Measurements from ENCODE around the gene SMYD3. TPM values are rescaled to one million over a fixed set of nuclear protein-coding genes. Genes with fewer than 3 reads are reported as not detected.

SMYD3 gene
- total RNA-seq, 1 donor from 2014 or later: 8.2 TPM

- ATAC-seq (no peak), DNase-seq (no peak)
- intact Hi-C loops (cut with micrococcal nuclease): no loop called here
These were observed 239.2 kb downstream of the SMYD3 start for GRCh38 chr1:246267896-246268295.

GRCh38 chr1:246267426-246267825, 239.7 kb downstream of the SMYD3 start:
- intact Hi-C loops (cut with micrococcal nuclease): no loop called here
- DNase-seq (no peak), ATAC-seq (no peak)

- intact Hi-C loops (cut with micrococcal nuclease): no loop called here
- ATAC-seq: no peak
- DNase-seq: no peak
These were observed 241.6 kb downstream of the SMYD3 start for GRCh38 chr1:246265481-246265880.

GRCh38 chr1:246262281-246262680, 244.8 kb downstream of the SMYD3 start:
- no peak for ATAC-seq
- intact Hi-C loops (cut with micrococcal nuclease): no loop called here
- DNase-seq: no peak

- intact Hi-C loops (cut with micrococcal nuclease): no loop called here
- ATAC-seq: no peak
These were observed 245.4 kb downstream of the SMYD3 start for GRCh38 chr1:246261639-246262038.

GRCh38 chr1:246258250-246258649, 248.8 kb downstream of the SMYD3 start:
- ATAC-seq (no peak), DNase-seq (no peak)
- intact Hi-C loops (cut with micrococcal nuclease): no loop called here

More at GRCh38 chr1:246261639-246262038, 245.4 kb downstream of the SMYD3 start:
- no peak for DNase-seq

- ATAC-seq (no peak), DNase-seq (no peak)
- intact Hi-C loops (cut with micrococcal nuclease): no loop called here
These were observed 251.3 kb downstream of the SMYD3 start for GRCh38 chr1:246255773-246256172.

GRCh38 chr1:246254854-246255253, 252.2 kb downstream of the SMYD3 start:
- intact Hi-C loops (cut with micrococcal nuclease): no loop called here
- ATAC-seq (no peak), DNase-seq (no peak)

- intact Hi-C loops (cut with micrococcal nuclease): no loop called here
- ATAC-seq: no peak
These were observed 260.6 kb downstream of the SMYD3 start for GRCh38 chr1:246246430-246246829.

GRCh38 chr1:246245541-246245940, 261.5 kb downstream of the SMYD3 start:
- intact Hi-C loops (cut with micrococcal nuclease): no loop called here
- DNase-seq (no peak), ATAC-seq (no peak)

More at GRCh38 chr1:246246430-246246829, 260.6 kb downstream of the SMYD3 start:
- DNase-seq: no peak

GRCh38 chr1:246232126-246232525, 275.0 kb downstream of the SMYD3 start:
- ATAC-seq (no peak), DNase-seq (no peak)
- intact Hi-C loops (cut with micrococcal nuclease): no loop called here

- intact Hi-C loops (cut with micrococcal nuclease): no loop called here
- ATAC-seq (no peak), DNase-seq (no peak)
These were observed 281.0 kb downstream of the SMYD3 start for GRCh38 chr1:246226041-246226440.

GRCh38 chr1:246221485-246222255, 285.4 kb downstream of the SMYD3 start:
- DNase-seq (no peak), ATAC-seq (no peak)
- intact Hi-C loops (cut with micrococcal nuclease): no loop called here

- ATAC-seq (no peak), DNase-seq (no peak)
- intact Hi-C loops (cut with micrococcal nuclease): no loop called here
These were observed 286.5 kb downstream of the SMYD3 start for GRCh38 chr1:246220495-246221065.

GRCh38 chr1:246219508-246220030, 287.5 kb downstream of the SMYD3 start:
- DNase-seq: no peak
- intact Hi-C loops (cut with micrococcal nuclease): no loop called here
- ATAC-seq: no peak

- intact Hi-C loops (cut with micrococcal nuclease): no loop called here
- DNase-seq (no peak), ATAC-seq (no peak)
These were observed 288.4 kb downstream of the SMYD3 start for GRCh38 chr1:246218686-246219085.

- no peak for ATAC-seq
- no peak for DNase-seq
- intact Hi-C loops (cut with micrococcal nuclease): no loop called here
These were observed 290.2 kb downstream of the SMYD3 start for GRCh38 chr1:246216906-246217305.

GRCh38 chr1:246215510-246215903, 291.6 kb downstream of the SMYD3 start:
- peak; percentile 11 for ATAC-seq
- intact Hi-C loops (cut with micrococcal nuclease): no loop called here
- DNase-seq: no peak

- ATAC-seq (peak; percentile 52), DNase-seq (no peak)
- intact Hi-C loops (cut with micrococcal nuclease): no loop called here
These were observed 292.2 kb downstream of the SMYD3 start for GRCh38 chr1:246214708-246215509.

GRCh38 chr1:246213947-246214346, 293.1 kb downstream of the SMYD3 start:
- no peak for DNase-seq
- ATAC-seq: no peak
- intact Hi-C loops (cut with micrococcal nuclease): no loop called here

All from left ventricle myocardium superior (tissue), 1 donor.